Liver (tissue), 9 donors: ENCODE results near the gene WNT7B. TPM values are rescaled to one million over a fixed set of nuclear protein-coding genes. Genes with fewer than 3 reads are reported as not detected.

Experiments used
- DNase-seq: peaks from one replicate; pipeline ENCODE4 v3.0.0-alpha.2; 2017; ENCODE audit warnings: low spot score
- H3K27ac ChIP-seq, 2 donors: one replicate each; pipeline ENCODE4 v1.7.0; 2013; ENCODE audit warnings: inconsistent platforms in 2 of 2, low read length in 2 of 2, control low read depth in 1 of 2, low read depth in 1 of 2, mild to moderate bottlenecking in 1 of 2
- H3K27me3 ChIP-seq, 4 donors: one replicate each; pipeline versions ENCODE4 v1.6.1 to v1.7.0; 2013; ENCODE audit warnings: low read length in 3 of 4, inconsistent platforms in 1 of 4, mild to moderate bottlenecking in 1 of 4, moderate library complexity in 1 of 4; ENCODE audit not compliant: control insufficient read depth in 4 of 4, insufficient read depth in 4 of 4
- H3K36me3 ChIP-seq, 4 donors: one replicate each; pipeline versions ENCODE4 v1.6.1 to v1.7.0; 2013; ENCODE audit warnings: low read length in 3 of 4, mild to moderate bottlenecking in 3 of 4, low read depth in 1 of 4, moderate library complexity in 1 of 4; ENCODE audit not compliant: control insufficient read depth in 4 of 4, insufficient read depth in 3 of 4
- H3K4me1 ChIP-seq, 4 donors: one replicate each; pipeline versions ENCODE4 v1.6.1 to v1.7.0; 2013; ENCODE audit warnings: low read length in 3 of 4, mild to moderate bottlenecking in 3 of 4, moderate library complexity in 1 of 4; ENCODE audit not compliant: control insufficient read depth in 4 of 4, insufficient read depth in 4 of 4
- H3K4me3 ChIP-seq, 3 donors: one replicate each; pipeline versions ENCODE4 v1.6.1 to v1.7.0; 2013; ENCODE audit warnings: low read length in 3 of 3, control low read depth in 1 of 3, low read depth in 1 of 3, mild to moderate bottlenecking in 1 of 3
- H3K9ac ChIP-seq, 2 donors: one replicate each; pipeline ENCODE4 v1.7.0; 2013; ENCODE audit warnings: low read length in 2 of 2, mild to moderate bottlenecking in 2 of 2, moderate library complexity in 2 of 2, control low read depth in 1 of 2, low read depth in 1 of 2
- H3K9me3 ChIP-seq, 4 donors: one replicate each; pipeline versions ENCODE4 v1.6.1 to v1.7.0; 2013; ENCODE audit warnings: low read length in 3 of 4; ENCODE audit not compliant: control insufficient read depth in 4 of 4
- CTCF ChIP-seq: fragments of 150-350 bp; IDR thresholded peaks from 2 replicates; pipeline ENCODE4 v1.5.1; 2017; ENCODE audit warnings: improper control_type of control experiment, low read depth, low read length; ENCODE audit not compliant: missing input control
- EGR1 ChIP-seq, 2 donors: IDR thresholded peaks; 2 replicates each; pipeline ENCODE4 v1.6.1; 2016 to 2018; ENCODE audit warnings: antibody characterized with exemption in 2 of 2, low read depth in 2 of 2
- FOXA1 ChIP-seq: IDR thresholded peaks from 2 replicates; pipeline ENCODE4 v1.6.1; 2016; ENCODE audit warnings: antibody characterized with exemption
- FOXA2 ChIP-seq: IDR thresholded peaks from 2 replicates; pipeline ENCODE4 v1.6.1; 2016; ENCODE audit warnings: antibody characterized with exemption
- GABPA ChIP-seq, 2 donors: IDR thresholded peaks in 1 of 2; conservative IDR thresholded peaks in 1 of 2; 2 replicates each; pipeline ENCODE4 v1.6.1; 2016; ENCODE audit warnings: antibody characterized with exemption in 2 of 2, mild to moderate bottlenecking in 1 of 2, moderate library complexity in 1 of 2
- HNF4A ChIP-seq, 2 donors: conservative IDR thresholded peaks; 2 replicates each; pipeline ENCODE4 v1.6.1; 2016; ENCODE audit warnings: antibody characterized with exemption in 2 of 2, mild to moderate bottlenecking in 2 of 2
- HNF4G ChIP-seq: IDR thresholded peaks from 2 replicates; pipeline ENCODE4 v1.6.1; 2016; ENCODE audit warnings: antibody characterized with exemption
- MAX ChIP-seq: IDR thresholded peaks from 2 replicates; pipeline ENCODE4 v1.6.1; 2016; ENCODE audit warnings: antibody characterized with exemption
- RAD21 ChIP-seq, 2 donors: IDR thresholded peaks; 2 replicates each; pipeline ENCODE4 v1.6.1; 2016; ENCODE audit warnings: antibody characterized with exemption in 2 of 2, mild to moderate bottlenecking in 2 of 2
- REST ChIP-seq: IDR thresholded peaks from 2 replicates; pipeline ENCODE4 v1.6.1; 2016; ENCODE audit warnings: antibody characterized with exemption, mild to moderate bottlenecking
- RXRA ChIP-seq, 2 donors: IDR thresholded peaks; 2 replicates each; pipeline ENCODE4 v1.6.1; 2017 to 2018; ENCODE audit warnings: antibody characterized with exemption in 2 of 2, mild to moderate bottlenecking in 1 of 2
- SP1 ChIP-seq: IDR thresholded peaks from 2 replicates; pipeline ENCODE4 v1.6.1; 2018; ENCODE audit warnings: antibody characterized with exemption, mild to moderate bottlenecking
- TAF1 ChIP-seq: conservative IDR thresholded peaks from 2 replicates; pipeline ENCODE4 v1.6.1; 2016; ENCODE audit warnings: antibody characterized with exemption, mild to moderate bottlenecking
- YY1 ChIP-seq: IDR thresholded peaks from 2 replicates; pipeline ENCODE4 v1.6.1; 2016; ENCODE audit warnings: antibody characterized with exemption, mild to moderate bottlenecking
- ZBTB33 ChIP-seq: IDR thresholded peaks from 2 replicates; pipeline ENCODE4 v1.6.1; 2016; ENCODE audit warnings: antibody characterized with exemption
- whole genome bisulfite sequencing: extraction: QIAGEN DNeasy Blood & Tissue Kit; methylation state at CpG from one replicate; pipeline ENCODE4 v1.1.7; 2013; 5-methylcytosine and 5-hydroxymethylcytosine counted together
- polyA plus RNA-seq, 2 donors: library from polyadenylated mRNA; stranded (reverse) in 1 of 2; unstranded in 1 of 2; fragments of 200-250 nt in 1 of 2; fragments of >200 nt in 1 of 2; fragmentation: Nextera tagmentation in 1 of 2; extraction: Ambion mirVana in 1 of 2; gene quantifications; one replicate each; pipeline versions ENCODE4 v1.2.1 to v1.2.3, GENCODE V29; 2013 to 2015
- total RNA-seq, 2 donors: library from RNA; depleted of rRNA; stranded (reverse); fragments of >200 nt; gene quantifications; one replicate each; pipeline ENCODE4 v1.2.3, GENCODE V29; 2014
- donor health status: healthy.
- donor health status: healthy.
- donor health status: healthy.
- donor health status: healthy.
- donor health status: healthy.

Gene WNT7B
- total and polyA plus RNA-seq, 4 donors, result 0.06 to 0.28 TPM; not detected in 2

- Histone ChIP-seq H3K9me3 (no peaks in the 10 kb centered on the region), H3K27ac (no peak overlapping the region), H3K36me3 (no peaks in the 10 kb centered on the region), H3K4me1 (no peaks in the 10 kb centered on the region), H3K4me3 (no peak overlapping the region), H3K27me3 (peaks cover 0 to 2% (median 0%) of the 10 kb centered on the region in 4 donors), H3K9ac (no peak overlapping the region)
- DNase-seq, result no peak
- 88% methylated on average over 12 of the region's 12 CpGs for WGBS
- TF ChIP-seq EGR1 (IDR thresholded peaks at IDR 0.05; ENCODE audit: low read depth in 2 of 2) (no peak), HNF4A (conservative IDR thresholded peaks at IDR 0.05) (no peak), ZBTB33 (no peak)
These were observed 69.0 kb downstream of the WNT7B start for GRCh38 chr22:45907996-45908395.

- TF ChIP-seq RAD21 (IDR thresholded peaks at IDR 0.05) (no peak), FOXA2 (no peak), YY1 (no peak), MAX (no peak), GABPA (IDR thresholded peaks at IDR 0.05 in 1 of 2, conservative IDR thresholded peaks at IDR 0.05 in 1 of 2) (no peak), FOXA1 (no peak), HNF4A (conservative IDR thresholded peaks at IDR 0.05) (no peak), CTCF (no peak), EGR1 (IDR thresholded peaks at IDR 0.05; ENCODE audit: low read depth in 2 of 2) (no peak), REST (no peak), ZBTB33 (no peak), RXRA (IDR thresholded peaks at IDR 0.05) (no peak), SP1 (no peak), TAF1 (no peak), HNF4G (no peak)
- Histone ChIP-seq H3K4me3 (no peak overlapping the region), H3K27ac (no peak overlapping the region), H3K9me3 (no peaks in the 10 kb centered on the region), H3K36me3 (no peaks in the 10 kb centered on the region), H3K9ac (no peak overlapping the region), H3K4me1 (no peaks in the 10 kb centered on the region), H3K27me3 (peaks cover 0 to 2% (median 0%) of the 10 kb centered on the region in 4 donors)
- 90% methylated on average over 15 of the region's 15 CpGs for WGBS
- DNase-seq, result no peak
These were observed 69.6 kb downstream of the WNT7B start for GRCh38 chr22:45907378-45907777.
